ENCODE data around the gene CBX6. TPM values are rescaled to one million over a fixed set of nuclear protein-coding genes. Genes with fewer than 3 reads are reported as not detected.

CBX6 gene
- total RNA-seq, 1 experiment from 2014 or later = 136 TPM

DNA sequence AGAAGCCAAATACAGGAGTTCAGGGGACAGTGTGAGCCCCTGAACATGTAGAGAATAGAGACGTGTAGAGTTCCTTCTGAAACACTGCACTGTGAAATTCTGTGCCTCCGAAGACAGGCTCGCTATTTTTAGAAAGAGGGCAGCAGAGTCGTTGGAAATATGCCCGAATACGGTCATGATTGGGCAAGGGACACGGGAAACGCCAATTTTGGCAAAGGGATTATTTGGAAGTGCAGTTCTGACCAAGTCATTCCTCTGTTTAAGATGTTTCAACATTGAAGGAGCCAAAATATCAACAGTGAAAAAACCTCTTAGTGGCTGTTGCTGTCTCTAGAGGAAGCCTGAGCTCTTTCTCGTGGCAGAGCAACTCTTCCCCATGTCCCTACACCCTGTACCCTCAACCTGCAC is 9.5 kb upstream of the CBX6 start:
- H3K9me2 ChIP-seq (ENCODE audit: insufficient read depth) = no peaks in the 10 kb centered on the region
- H3K27me3 ChIP-seq (ENCODE audit: insufficient read depth, low read depth) = no peaks in the 10 kb centered on the region
- no peaks in the 10 kb centered on the region for H3K79me2 ChIP-seq (ENCODE audit: low read depth)
- no peaks in the 10 kb centered on the region for H3K9me3 ChIP-seq (ENCODE audit: insufficient read depth, low read depth)
- no peaks in the 10 kb centered on the region for H4K20me1 ChIP-seq (ENCODE audit: insufficient read depth)
- DNase-seq = no peak
- TF ChIP-seq, protein P1, sequence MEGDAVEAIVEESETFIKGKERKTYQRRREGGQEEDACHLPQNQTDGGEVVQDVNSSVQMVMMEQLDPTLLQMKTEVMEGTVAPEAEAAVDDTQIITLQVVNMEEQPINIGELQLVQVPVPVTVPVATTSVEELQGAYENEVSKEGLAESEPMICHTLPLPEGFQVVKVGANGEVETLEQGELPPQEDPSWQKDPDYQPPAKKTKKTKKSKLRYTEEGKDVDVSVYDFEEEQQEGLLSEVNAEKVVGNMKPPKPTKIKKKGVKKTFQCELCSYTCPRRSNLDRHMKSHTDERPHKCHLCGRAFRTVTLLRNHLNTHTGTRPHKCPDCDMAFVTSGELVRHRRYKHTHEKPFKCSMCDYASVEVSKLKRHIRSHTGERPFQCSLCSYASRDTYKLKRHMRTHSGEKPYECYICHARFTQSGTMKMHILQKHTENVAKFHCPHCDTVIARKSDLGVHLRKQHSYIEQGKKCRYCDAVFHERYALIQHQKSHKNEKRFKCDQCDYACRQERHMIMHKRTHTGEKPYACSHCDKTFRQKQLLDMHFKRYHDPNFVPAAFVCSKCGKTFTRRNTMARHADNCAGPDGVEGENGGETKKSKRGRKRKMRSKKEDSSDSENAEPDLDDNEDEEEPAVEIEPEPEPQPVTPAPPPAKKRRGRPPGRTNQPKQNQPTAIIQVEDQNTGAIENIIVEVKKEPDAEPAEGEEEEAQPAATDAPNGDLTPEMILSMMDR (conservative IDR thresholded peaks at IDR 0.05) = no peak
- no peak for TF ChIP-seq EZH2 (IDR thresholded peaks at IDR 0.05; ENCODE audit: low read depth)
- no peaks in the 10 kb centered on the region for H3K36me3 ChIP-seq (ENCODE audit: low read depth)
- H3K4me1 ChIP-seq (replicated peaks; ENCODE audit: insufficient read depth) = peaks cover 26% of the 10 kb centered on the region
- no peak overlapping the region for H2AFZ ChIP-seq
- H3K27ac ChIP-seq = no peak overlapping the region
- no peak overlapping the region for H3K4me3 ChIP-seq
- H3K4me2 ChIP-seq = no peak overlapping the region
- intact Hi-C loops (cut with micrococcal nuclease; ENCODE audit: unreplicated experiment) = no loop called here
- H3F3A ChIP-seq (ENCODE audit: insufficient read depth, low read depth) = peaks cover 15% of the 10 kb centered on the region; the same call in 1 of the 2 replicates
- ChIA-PET CTCF (no interaction called here), POLR2A (ENCODE audit: unreplicated experiment) (no interaction called here)
- BruUV-seq (replicated peaks) = no TSS peak

DNA sequence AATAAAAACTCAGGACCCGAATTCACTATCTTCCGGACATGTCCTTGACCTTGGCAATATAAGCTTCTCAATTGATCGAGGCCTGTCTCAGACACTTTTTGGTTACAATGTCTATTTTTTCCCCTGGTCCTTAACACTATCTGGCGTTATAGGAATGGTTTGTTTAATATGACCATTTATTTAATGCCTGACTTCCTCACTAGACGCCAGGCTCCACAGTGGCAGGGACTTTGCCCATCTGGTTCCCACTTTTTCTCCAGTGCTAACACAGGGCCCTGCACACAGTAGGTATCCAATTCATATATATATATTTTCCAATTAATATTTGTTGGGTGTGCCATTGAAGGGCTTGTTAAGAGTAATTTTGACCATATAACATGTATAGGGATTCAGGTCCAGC is 7.9 kb upstream of the CBX6 start:
- ChIA-PET POLR2A (ENCODE audit: unreplicated experiment) (no interaction called here), CTCF (no interaction called here)
- Histone ChIP-seq H4K20me1 (ENCODE audit: insufficient read depth) (no peaks in the 10 kb centered on the region), H3F3A (ENCODE audit: insufficient read depth, low read depth) (peaks cover 15% of the 10 kb centered on the region; the same call in 1 of the 2 replicates), H3K4me2 (no peak overlapping the region), H2AFZ (no peak overlapping the region), H3K27ac (no peak overlapping the region), H3K27me3 (ENCODE audit: insufficient read depth, low read depth) (no peaks in the 10 kb centered on the region), H3K79me2 (ENCODE audit: low read depth) (no peaks in the 10 kb centered on the region), H3K9me2 (ENCODE audit: insufficient read depth) (no peaks in the 10 kb centered on the region), H3K4me1 (replicated peaks; ENCODE audit: insufficient read depth) (peaks cover 26% of the 10 kb centered on the region), H3K4me3 (no peak overlapping the region), H3K9me3 (ENCODE audit: insufficient read depth, low read depth) (no peaks in the 10 kb centered on the region), H3K36me3 (ENCODE audit: low read depth) (no peaks in the 10 kb centered on the region)
- no peak for DNase-seq
- TF ChIP-seq, protein P1 (conservative IDR thresholded peaks at IDR 0.05) = no peak
- TF ChIP-seq EZH2 (IDR thresholded peaks at IDR 0.05; ENCODE audit: low read depth) = no peak
- intact Hi-C loops (cut with micrococcal nuclease; ENCODE audit: unreplicated experiment) = no loop called here
- BruUV-seq (replicated peaks) = no TSS peak

DNA sequence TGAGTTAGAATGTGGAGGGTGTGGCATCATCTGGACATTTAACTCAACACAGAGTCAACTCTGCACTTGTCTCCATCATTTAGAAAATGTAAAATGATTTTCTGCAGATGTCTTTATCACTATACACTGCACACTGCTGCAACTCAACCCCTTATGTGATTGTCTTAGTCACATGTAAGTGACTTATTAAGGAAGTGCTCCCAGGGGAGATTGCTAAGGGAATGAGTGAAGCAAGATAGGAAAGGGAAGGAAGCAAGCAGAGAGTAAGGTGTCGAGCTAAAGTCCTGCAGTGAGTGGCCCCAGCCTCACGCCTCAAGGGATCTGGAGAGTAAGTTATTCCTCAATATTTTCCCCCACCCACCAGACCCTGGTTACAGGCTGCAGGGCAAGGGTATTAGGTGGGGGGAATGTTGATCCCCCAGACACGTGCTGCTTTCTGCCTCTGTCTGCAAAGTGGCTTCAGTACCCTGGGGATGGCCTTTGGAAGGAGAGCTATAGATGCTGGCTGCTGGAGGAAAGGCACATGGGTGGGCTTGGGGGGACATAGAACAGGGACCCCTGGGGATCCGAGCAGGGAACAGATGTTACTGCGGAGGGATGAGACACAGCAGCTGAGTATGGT is 7.2 kb upstream of the CBX6 start:
- DNase-seq = no peak
- Histone ChIP-seq H3K9me2 (ENCODE audit: insufficient read depth) (no peaks in the 10 kb centered on the region), H3K36me3 (ENCODE audit: low read depth) (no peaks in the 10 kb centered on the region), H2AFZ (no peak overlapping the region), H3K4me1 (replicated peaks; ENCODE audit: insufficient read depth) (peaks cover 28% of the 10 kb centered on the region), H4K20me1 (ENCODE audit: insufficient read depth) (no peaks in the 10 kb centered on the region), H3F3A (ENCODE audit: insufficient read depth, low read depth) (peaks cover 21% of the 10 kb centered on the region), H3K9me3 (ENCODE audit: insufficient read depth, low read depth) (no peaks in the 10 kb centered on the region), H3K27me3 (ENCODE audit: insufficient read depth, low read depth) (no peaks in the 10 kb centered on the region), H3K4me3 (no peak overlapping the region), H3K79me2 (ENCODE audit: low read depth) (no peaks in the 10 kb centered on the region), H3K4me2 (no peak overlapping the region), H3K27ac (no peak overlapping the region)
- TF ChIP-seq, protein P1 (conservative IDR thresholded peaks at IDR 0.05) = no peak
- TF ChIP-seq EZH2 (IDR thresholded peaks at IDR 0.05; ENCODE audit: low read depth) = no peak
- CTCF ChIA-PET = interaction anchor here (0.6 kb wide), 1 partner anchor 132 kb away, joined by 4 read pairs; no protein-coding TSS in a partner anchor
- BruUV-seq (replicated peaks) = no TSS peak
- POLR2A ChIA-PET (ENCODE audit: unreplicated experiment) = no interaction called here
- intact Hi-C loops (cut with micrococcal nuclease; ENCODE audit: unreplicated experiment) = no loop called here
